Gastroesophageal sphincter (tissue), 3 donors: Measurements from ENCODE around the gene CYSRT1.

Experiments
- POLR2A ChIP-seq, 2 donors: fragments of 450-650 bp; IDR thresholded peaks; one replicate each; pipeline ENCODE4 v1.6.1; 2017; ENCODE audit warnings: antibody characterized with exemption in 2 of 2, mild to moderate bottlenecking in 2 of 2, moderate library complexity in 1 of 2
- TF ChIP-seq, protein P1 (sequence below), 4 experiments: fragments of 200-600 bp in 2 of 4; fragments of 450-650 bp in 2 of 4; sonication (generic) in 1 of 4; IDR thresholded peaks; one replicate each; pipeline ENCODE4 v1.5.1; 2017 to 2019; ENCODE audit warnings: antibody characterized with exemption in 4 of 4, mild to moderate bottlenecking in 2 of 4, moderate library complexity in 2 of 4

DNA sequence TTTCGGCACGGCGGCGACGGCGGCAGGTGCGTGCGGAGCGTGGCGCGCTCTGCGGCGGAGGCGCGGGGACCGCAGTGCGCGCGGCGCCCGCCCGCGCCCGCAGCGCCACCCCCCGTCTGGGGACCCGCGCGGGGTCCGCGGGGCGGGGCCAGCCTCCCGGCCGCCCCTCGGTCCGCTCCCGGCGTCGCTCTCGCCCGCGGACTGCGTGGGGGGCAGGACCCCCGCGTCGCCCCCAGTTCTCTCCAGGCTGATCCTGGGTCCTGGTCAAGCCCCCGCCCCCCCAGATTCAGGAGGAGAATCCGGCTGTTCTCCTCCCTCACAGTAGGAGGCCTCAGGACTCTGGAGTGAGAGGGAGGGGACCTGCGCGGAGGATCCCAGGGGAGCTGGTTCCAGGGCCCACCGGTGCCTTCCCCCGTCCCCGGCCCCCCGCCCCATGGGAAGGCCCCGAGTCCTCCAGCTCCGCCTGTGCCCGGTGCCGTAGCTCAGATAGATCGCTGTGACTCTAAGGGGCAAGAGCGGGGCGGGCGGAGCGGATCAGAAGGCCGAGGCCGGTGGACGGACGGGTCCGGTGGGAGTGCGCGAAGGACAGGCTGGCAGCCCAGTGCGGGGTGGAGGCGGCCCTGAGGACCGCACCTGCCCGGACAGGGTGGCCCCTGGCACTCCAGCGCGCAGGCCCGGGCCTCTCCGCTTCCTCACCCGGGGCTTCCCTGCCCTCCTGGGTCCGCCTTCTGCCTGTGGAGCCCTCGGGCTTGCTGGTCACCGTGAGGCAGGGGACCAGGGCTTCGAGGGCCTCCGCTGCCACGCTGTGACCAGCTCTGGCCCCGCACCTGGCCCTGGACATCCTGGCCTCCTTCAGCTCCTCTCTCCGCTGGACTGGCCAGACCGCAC is 2.5 kb upstream of the CYSRT1 start, which contains the start of gene RNF208:
- no peak for TF ChIP-seq POLR2A (IDR thresholded peaks at IDR 0.05)
- TF ChIP-seq, protein P1, sequence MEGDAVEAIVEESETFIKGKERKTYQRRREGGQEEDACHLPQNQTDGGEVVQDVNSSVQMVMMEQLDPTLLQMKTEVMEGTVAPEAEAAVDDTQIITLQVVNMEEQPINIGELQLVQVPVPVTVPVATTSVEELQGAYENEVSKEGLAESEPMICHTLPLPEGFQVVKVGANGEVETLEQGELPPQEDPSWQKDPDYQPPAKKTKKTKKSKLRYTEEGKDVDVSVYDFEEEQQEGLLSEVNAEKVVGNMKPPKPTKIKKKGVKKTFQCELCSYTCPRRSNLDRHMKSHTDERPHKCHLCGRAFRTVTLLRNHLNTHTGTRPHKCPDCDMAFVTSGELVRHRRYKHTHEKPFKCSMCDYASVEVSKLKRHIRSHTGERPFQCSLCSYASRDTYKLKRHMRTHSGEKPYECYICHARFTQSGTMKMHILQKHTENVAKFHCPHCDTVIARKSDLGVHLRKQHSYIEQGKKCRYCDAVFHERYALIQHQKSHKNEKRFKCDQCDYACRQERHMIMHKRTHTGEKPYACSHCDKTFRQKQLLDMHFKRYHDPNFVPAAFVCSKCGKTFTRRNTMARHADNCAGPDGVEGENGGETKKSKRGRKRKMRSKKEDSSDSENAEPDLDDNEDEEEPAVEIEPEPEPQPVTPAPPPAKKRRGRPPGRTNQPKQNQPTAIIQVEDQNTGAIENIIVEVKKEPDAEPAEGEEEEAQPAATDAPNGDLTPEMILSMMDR (IDR thresholded peaks at IDR 0.05), result peak in 2 of 4 experiments; percentile 7 to 8
